Motor neuron (in vitro differentiated cells): ENCODE results near the gene HOXB9. TPM values are rescaled to one million over a fixed set of nuclear protein-coding genes. Genes with fewer than 3 reads are reported as not detected.

Source experiments
- ATAC-seq, 8 experiments: fragments of 200-7000 bp; cut with Tn5 transposase; replicated peaks in 6 of 8; 2 replicates each; pipeline ENCODE4 v1.8.0; 2021; ENCODE audit warnings: mild to moderate bottlenecking in 8 of 8, moderate library complexity in 8 of 8
- H3K27ac ChIP-seq, 2 donors: fragments of 250-450 bp; sonication (Bioruptor Pico); 2 replicates each; pipeline ENCODE4 v1.9.0; 2021; ENCODE audit warnings: antibody characterized with exemption in 2 of 2, mild to moderate bottlenecking in 2 of 2, moderate library complexity in 1 of 2
- H3K4me1 ChIP-seq, 2 donors: fragments of 250-450 bp; sonication (Bioruptor Pico); replicated peaks in 1 of 2; 2 replicates each; pipeline ENCODE4 v1.6.1; 2021; ENCODE audit warnings: antibody characterized with exemption in 2 of 2, mild to moderate bottlenecking in 2 of 2, moderate library complexity in 1 of 2
- H3K4me3 ChIP-seq, 5 donors: fragments of 250-450 bp; sonication (Bioruptor Pico); 2 replicates each; pipeline ENCODE4 v1.9.0; 2021; ENCODE audit warnings: antibody characterized with exemption in 5 of 5, mild to moderate bottlenecking in 5 of 5, moderate library complexity in 4 of 5
- WGBS, 10 experiments: fragments of 450-650 bp; shearing (Covaris generic); methylation state at CpG; one replicate each; pipeline ENCODE4 v1.0.0; 2022; 5-methylcytosine and 5-hydroxymethylcytosine counted together
- in situ Hi-C, 9 experiments: fragments of 400-800 bp; cut with MboI; loops; one replicate each; pipeline ENCODE4 v1.15.0; 2021; ENCODE audit warnings: low sequenced_read_pairs in 9 of 9, low pct_unique_long_range_greater_than_20kb in 2 of 9; ENCODE audit not compliant: unreplicated experiment in 9 of 9
- total RNA-seq, 8 experiments: library from RNA; unstranded; fragments of 300-600 nt; gene quantifications; 2 replicates each; pipeline versions ENCODE4 v1.2.3 to v1.2.4, GENCODE V29; 2022

Gene HOXB9
- total RNA-seq, 8 experiments from 2014 or later = 0.10 to 154 (median 67.8) TPM

DNA sequence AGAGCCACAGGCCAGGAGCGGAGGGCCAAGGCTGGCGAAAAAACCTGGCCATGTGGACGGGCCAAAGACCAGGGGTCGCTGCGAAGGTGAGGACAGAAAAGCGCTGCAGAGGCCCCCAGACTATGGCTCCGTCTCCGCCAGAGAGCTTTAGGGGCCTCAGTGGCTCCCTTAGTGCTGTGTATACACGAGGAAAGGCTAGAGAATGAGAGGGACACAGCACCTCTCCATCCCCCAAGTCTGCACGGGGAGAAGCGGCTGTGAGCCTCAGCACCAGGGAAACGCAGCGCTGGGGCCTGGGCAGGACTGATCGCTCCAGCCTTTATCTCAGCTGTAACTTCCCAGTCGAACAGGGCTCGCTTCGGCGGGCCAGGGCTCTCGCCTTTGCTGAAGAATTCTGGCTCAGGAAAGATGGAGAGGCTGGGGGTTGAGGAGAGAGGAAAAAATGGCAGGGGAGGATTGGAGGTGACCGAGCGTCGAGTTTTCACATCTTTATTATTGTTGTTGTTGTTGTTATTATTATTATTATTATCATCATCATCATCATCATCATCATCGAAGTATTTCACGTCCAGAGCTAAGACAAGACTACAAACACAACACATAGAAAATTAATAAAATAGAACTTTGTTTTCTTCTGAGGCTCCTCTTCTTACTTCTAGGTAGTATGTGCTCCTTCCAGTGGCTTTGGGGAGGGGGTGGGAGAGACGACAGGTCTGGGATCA lies 30.7 kb downstream of the HOXB9 start:
- WGBS, 10 experiments = 0 to 100% (median 37%) methylated on average over 1 to 10 of the region's 25 CpGs; no CpG with 5 or more reads in 1 of the 10 experiments
- Histone ChIP-seq H3K4me3 (peak overlapping the region; percentile 62 to 91 (median 83)), H3K27ac (peak overlapping the region; percentile 90 to 94), H3K4me1 (peaks cover 24 to 51% of the 10 kb centered on the region in 2 donors)
- in situ Hi-C loops = loop anchor here in 2 of 9 experiments (10.0 kb wide), 1 partner anchor 261 kb away; no protein-coding TSS in a partner anchor
- no peak for ATAC-seq

DNA sequence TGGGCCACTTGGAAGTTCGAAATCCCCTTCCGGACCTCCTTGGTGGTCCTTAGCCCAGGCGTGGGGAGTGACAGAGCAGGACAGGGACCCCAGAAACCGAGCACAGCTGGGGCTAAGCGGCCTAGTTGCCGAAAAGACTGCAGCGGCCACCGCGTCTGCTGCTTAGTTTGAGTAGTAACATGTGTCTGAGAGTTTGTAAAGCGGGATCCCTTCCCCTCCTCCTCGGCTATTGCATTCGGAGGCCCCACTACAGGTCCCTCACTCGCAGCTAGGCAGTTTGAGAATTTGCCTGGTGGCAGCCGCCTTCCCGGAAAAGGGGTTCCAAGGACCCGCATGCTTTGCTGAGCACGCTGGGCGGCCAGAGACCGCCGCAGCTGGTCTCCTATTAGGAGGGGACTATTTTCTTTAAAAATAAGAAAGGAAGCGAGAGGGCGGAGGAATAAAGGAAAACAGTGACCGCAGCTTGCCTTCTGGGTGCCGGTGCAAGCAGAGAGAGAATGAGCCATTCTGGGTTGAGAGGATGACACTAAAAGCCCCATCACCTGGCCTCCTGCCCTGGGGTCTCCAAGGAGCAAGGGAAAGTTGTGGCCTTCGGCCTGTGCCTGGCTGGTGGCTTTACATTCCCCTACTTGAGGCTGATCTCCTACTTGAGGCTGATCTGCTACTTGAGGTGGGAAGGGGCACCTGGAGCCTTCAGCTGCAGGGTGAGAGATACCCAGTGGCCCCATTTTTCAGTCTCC lies 31.4 kb downstream of the HOXB9 start:
- peak overlapping the region; percentile 90 to 94 for H3K27ac ChIP-seq
- H3K4me1 ChIP-seq = peaks cover 18 to 52% of the 10 kb centered on the region in 2 donors
- peak overlapping the region; percentile 62 to 91 (median 83) for H3K4me3 ChIP-seq
- no peak for ATAC-seq
- WGBS, 10 experiments = 2 to 94% (median 70%) methylated on average over 1 to 15 of the region's 25 CpGs; no CpG with 5 or more reads in 3 of the 10 experiments
- in situ Hi-C loops = loop anchor here in 2 of 9 experiments (10.0 kb wide), 1 partner anchor 260 kb away; no protein-coding TSS in a partner anchor

DNA sequence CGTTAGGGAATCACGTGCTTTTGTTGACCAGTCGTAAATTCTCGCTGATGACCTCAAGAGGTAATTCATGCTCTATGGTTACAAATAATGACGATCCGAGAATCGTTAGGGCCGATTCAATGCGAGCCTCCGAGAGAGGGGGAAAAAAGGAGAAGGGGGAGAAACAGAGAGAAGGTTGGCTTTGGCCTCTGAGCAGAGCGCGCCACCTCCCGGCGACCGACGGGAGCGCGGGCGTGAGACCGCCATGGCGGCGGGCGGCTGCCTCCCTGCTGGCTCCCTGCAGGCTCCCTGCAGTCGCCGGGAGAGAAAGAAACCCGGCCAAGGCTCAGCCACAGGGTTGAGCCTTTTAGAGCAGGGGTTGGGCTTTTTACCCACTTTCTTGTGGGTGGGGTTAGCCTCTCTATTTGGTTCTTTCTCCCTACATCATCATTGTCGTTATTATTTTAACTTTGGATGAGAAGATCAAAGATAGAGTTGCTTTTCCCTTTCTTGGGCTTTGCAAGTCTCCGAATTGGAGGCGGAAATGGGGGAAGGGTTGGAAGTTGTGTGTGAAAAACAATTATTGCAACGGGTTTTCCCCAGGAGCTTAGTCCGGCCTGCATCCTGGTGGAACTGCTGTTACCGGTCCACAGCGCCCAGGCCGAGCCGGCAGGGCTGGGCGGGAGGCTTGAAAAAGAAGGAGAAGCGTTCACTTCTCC lies 32.2 kb downstream of the HOXB9 start:
- in situ Hi-C loops = loop anchor here in 2 of 9 experiments (10.0 kb wide), 1 partner anchor 259 kb away; no protein-coding TSS in a partner anchor
- H3K4me1 ChIP-seq = peaks cover 11 to 50% of the 10 kb centered on the region in 2 donors
- ATAC-seq = peak; percentile 38 to 61 (median 48)
- peak overlapping the region; percentile 90 to 94 for H3K27ac ChIP-seq
- peak overlapping the region; percentile 62 to 91 (median 83) for H3K4me3 ChIP-seq
- 0 to 21% (median 3%) methylated on average over 2 to 12 of the region's 37 CpGs; no CpG with 5 or more reads in 6 of the 10 experiments for WGBS, 10 experiments

DNA sequence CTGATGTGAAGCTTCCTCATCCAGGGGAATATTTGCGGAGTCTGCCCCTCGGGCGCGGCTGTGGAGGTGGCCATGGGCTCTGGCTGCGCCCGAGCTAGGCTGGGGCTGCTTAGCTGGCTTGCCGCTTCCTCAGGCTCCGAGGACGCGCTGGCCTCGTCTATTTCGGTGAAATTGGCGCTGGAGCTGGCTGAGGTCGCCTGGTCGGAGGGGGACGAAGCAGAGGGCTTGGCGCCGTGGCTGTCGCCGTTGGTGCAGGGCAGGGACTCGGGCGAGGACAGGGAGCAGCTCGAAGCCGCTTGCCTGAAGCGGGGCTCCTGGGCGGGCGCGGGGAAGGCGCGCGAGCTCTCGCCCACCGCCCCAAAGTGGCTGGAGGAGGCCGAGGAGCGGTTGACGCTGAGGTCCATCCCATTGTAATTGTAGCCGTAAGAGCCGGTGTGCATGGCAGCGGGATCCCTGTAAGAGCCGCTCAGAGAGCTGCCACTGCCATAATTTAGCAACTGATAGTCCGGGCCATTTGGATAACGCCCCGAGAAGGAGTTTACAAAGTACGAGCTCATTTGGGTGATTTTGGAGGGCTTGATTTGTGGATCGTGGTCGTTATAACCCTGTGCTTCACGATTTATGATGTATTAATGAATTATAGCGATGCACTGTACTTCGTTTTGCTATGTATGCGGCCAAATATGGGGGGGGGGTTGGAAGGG lies 32.9 kb downstream of the HOXB9 start, which contains the start of gene HOXB5:
HOXB5 (minus strand) TSS at position 654 of the 704 bp plus-strand sequence; CDS start at position 557, 97 bp downstream.
- 0 to 20% (median 1%) methylated on average over 1 to 26 of the region's 50 CpGs; no CpG with 5 or more reads in 2 of the 10 experiments for WGBS, 10 experiments
- Histone ChIP-seq H3K4me3 (peak within 1 kb of the TSS; percentile 62 to 91 (median 83)), H3K27ac (peak within 1 kb of the TSS; percentile 90 to 96), H3K4me1 (peaks cover 8 to 50% of the 10 kb centered on the region in 2 donors)
- in situ Hi-C loops = loop anchor here in 2 of 9 experiments (10.0 kb wide), 1 partner anchor 258 kb away; no protein-coding TSS in a partner anchor
- peak in 7 of 8 experiments; percentile 0 to 12 (median 7) for ATAC-seq

DNA sequence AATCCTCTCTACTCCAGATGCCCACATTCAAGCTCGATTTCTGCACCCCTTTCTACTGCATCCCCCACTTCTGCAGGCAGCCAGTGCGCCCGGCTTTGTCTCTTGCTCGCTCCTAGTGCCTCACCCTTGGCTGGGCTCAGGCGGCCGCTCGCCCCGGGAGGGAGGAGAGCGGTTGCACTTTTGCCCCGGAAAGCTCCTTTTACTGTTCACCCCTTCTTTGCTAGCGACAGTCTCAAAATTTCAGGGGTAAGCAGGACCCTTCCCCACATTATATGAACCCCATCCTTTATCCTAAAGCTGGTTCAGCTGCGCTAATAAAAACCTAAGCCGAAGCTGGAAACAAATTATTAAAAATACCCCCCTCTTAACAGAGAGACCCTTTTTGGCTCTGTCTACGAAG lies 33.6 kb downstream of the HOXB9 start:
- Histone ChIP-seq H3K27ac (peak overlapping the region; percentile 90 to 96), H3K4me3 (peak overlapping the region; percentile 62 to 91 (median 83)), H3K4me1 (peaks cover 8 to 57% of the 10 kb centered on the region in 2 donors)
- WGBS, 10 experiments = 0 to 34% (median 0%) methylated on average over 1 to 13 of the region's 14 CpGs; no CpG with 5 or more reads in 1 of the 10 experiments
- peak in 2 of 8 experiments; percentile 4 to 25 for ATAC-seq
- in situ Hi-C loops = loop anchor here in 2 of 9 experiments (10.0 kb wide), 1 partner anchor 258 kb away; no protein-coding TSS in a partner anchor

DNA sequence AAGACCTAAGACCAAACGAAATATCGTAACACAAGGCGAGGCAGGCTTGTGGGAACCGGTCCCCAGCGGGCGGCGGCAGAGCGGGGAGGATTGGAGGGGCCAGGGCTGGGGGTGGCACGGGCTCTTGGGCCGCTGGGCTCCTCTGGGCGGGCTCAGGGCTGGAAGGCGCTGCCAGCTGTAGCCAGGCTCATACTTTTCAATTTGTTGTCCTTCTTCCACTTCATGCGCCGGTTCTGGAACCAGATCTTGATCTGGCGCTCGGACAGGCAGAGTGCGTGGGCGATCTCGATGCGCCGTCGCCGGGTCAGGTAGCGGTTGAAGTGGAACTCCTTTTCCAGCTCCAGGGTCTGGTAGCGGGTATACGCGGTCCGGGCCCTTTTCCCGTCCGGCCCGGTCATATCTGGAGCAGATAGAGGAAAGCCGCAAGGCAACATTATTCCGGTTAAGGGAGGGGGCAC lies 34.1 kb downstream of the HOXB9 start:
- ATAC-seq = peak in 1 of 8 experiments; percentile 14
- Histone ChIP-seq H3K4me3 (peak overlapping the region; percentile 62 to 91 (median 83)), H3K4me1 (peaks cover 8 to 62% of the 10 kb centered on the region in 2 donors), H3K27ac (peak overlapping the region; percentile 90 to 96)
- in situ Hi-C loops = loop anchor here in 2 of 9 experiments (10.0 kb wide), 1 partner anchor 257 kb away; no protein-coding TSS in a partner anchor
- whole genome bisulfite sequencing, 10 experiments = 0 to 33% (median 28%) methylated on average over 2 to 7 of the region's 33 CpGs; no CpG with 5 or more reads in 5 of the 10 experiments

DNA sequence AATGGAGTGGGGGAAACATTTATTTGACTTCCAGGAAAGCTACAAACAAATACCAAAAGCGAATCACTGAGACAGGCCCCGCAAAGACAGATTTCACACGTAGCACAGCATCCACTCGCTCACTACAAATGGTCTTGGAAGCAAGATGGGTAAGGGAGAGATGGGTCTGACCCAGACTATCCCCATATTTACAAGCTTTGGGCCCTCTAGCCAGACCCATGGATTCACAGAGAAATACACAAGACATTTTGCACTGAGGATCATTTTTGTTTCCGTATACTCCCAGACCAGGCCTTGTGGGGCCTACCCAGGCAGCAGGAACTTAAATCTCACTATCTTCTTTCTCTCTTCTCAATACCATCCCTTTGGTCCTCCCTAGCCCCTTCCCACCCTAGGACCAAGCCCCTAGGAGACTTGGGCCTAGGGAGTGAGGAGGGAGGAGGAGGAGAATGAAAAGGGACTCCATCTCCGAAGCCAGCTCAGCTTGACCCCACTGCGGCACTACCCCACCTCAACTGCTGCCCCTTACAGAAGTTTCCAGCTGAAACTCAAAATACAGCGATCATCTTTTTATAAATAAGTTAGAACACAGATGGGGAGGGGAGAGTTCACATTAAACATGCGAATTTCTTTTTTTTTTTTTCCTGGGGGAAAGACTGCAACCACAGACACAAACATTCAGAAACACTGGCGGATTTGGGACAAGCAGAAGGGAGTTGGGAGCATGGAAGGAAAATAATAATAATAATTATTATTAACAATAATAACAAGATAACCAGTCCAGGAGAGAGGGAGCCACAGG lies 34.7 kb downstream of the HOXB9 start:
- ATAC-seq = no peak
- in situ Hi-C loops = loop anchor here in 2 of 9 experiments (10.0 kb wide), 1 partner anchor 257 kb away; no protein-coding TSS in a partner anchor
- H3K4me3 ChIP-seq = peak overlapping the region; percentile 62 to 91 (median 83)
- WGBS, 10 experiments = 0 to 98% (median 25%) methylated on average over 1 to 9 of the region's 10 CpGs; no CpG with 5 or more reads in 2 of the 10 experiments
- peak overlapping the region; percentile 90 to 96 for H3K27ac ChIP-seq
- peaks cover 8 to 68% of the 10 kb centered on the region in 2 donors for H3K4me1 ChIP-seq

DNA sequence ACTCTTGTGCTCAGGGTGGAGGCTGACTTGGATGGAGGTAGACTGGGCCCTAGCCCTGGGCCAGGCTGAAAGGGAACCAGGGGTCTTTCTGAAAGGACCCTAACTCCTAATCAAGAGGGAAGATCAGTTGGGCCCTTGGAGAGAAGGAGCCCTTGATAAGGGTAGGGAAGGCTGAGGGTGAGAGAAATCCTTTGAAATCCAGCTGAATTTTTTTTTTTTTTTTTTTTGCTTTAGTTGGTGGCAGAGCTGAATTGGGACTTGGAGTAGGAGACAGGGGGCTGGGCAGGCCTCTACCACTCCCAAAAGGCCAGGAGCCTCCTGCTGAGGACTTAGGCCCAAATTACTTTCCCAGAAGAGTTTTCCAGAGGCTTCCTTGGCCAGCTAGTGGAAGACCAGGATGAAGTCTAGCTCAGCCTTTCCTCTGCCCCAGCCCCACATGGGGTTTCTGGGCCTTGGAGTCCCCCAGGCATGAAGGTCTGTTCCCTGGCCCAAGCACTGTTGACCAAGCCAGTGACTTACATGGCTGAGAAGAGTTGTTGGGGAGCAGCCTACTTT lies 35.5 kb downstream of the HOXB9 start:
- in situ Hi-C loops = loop anchor here in 2 of 9 experiments (10.0 kb wide), 1 partner anchor 256 kb away; no protein-coding TSS in a partner anchor
- Histone ChIP-seq H3K4me1 (peaks cover 8 to 66% of the 10 kb centered on the region in 2 donors), H3K4me3 (peak overlapping the region; percentile 62 to 91 (median 83)), H3K27ac (peak overlapping the region; percentile 90 to 96)
- ATAC-seq = no peak

DNA sequence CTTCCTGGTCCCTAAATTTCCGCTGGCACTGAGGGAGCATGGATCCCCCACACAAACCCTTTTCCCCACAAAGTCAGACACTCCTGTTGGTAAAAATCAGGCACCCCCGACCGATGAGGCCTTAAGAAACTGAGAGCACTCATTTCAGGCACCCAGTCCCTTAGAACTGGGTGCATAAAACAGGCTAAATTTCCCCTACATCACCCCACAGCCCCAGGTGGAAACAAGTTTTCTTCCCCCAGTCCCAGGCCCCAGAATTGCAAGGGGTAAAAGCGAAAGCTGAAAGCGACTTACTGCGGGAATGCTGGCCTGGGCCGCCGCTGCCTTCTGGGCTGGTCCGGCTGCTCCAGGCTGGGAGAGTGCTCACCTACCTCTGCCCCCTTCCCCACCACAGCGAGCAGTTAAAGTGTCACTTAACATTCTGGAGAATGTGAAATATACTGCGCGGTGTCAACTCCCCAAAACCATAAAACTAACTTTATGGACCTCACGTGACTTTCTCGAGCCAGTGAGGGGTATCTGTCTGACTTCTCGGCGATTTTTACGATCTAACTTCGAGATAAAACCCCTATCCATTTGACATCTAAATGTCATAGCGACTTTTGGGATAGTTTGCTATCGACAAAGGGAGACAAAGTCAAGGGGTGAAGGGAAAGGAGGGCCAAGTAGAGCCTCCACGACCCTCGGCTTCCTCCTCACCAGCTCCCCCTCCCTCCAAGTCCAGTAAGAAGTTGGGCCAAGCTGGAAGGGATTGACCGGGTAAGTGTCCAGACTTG lies 36.1 kb downstream of the HOXB9 start, which contains the start of gene HOXB3:
HOXB3 (minus strand) TSS at position 411 of the 776 bp plus-strand sequence. CDS start 37,767 bp downstream, outside the sequence.
- in situ Hi-C loops = loop anchor here in 2 of 9 experiments (10.0 kb wide), 1 partner anchor 255 kb away; no protein-coding TSS in a partner anchor

More for the DNA sequence above, 36.1 kb downstream of the HOXB9 start, which contains the start of gene HOXB3:
- 0 to 67% (median 11%) methylated on average over 1 to 18 of the region's 23 CpGs; no CpG with 5 or more reads in 1 of the 10 experiments for WGBS, 10 experiments
- Histone ChIP-seq H3K4me3 (peak within 1 kb of the TSS; percentile 62 to 91 (median 83)), H3K4me1 (peaks cover 8 to 59% of the 10 kb centered on the region in 2 donors), H3K27ac (peak within 1 kb of the TSS; percentile 90 to 96)
- peak in 2 of 8 experiments; percentile 5 to 22 for ATAC-seq
